HG03469 (cell line): Measurements from ENCODE around the gene PPARG.
"Not testable (repeated sequence)": the region's sequence is repeated elsewhere in the genome, so short reads cannot be mapped to it uniquely, and the experiment has no call there.

ENCODE experiments used
- ATAC-seq: cut with Tn5 transposase; IDR thresholded peaks from one replicate; pipeline ENCODE4 v1.9.1; 2021; ENCODE audit warnings: mild to moderate bottlenecking, moderate library complexity, moderate number of reproducible peaks; ENCODE audit not compliant: unreplicated experiment

The PPARG gene

GRCh38 chr3:12278566-12278965, 10.3 kb upstream of the PPARG start:
- ATAC-seq = no peak

- ATAC-seq = no peak
Measured at GRCh38 chr3:12279591-12280326, 9.1 kb upstream of the PPARG start.

DNA sequence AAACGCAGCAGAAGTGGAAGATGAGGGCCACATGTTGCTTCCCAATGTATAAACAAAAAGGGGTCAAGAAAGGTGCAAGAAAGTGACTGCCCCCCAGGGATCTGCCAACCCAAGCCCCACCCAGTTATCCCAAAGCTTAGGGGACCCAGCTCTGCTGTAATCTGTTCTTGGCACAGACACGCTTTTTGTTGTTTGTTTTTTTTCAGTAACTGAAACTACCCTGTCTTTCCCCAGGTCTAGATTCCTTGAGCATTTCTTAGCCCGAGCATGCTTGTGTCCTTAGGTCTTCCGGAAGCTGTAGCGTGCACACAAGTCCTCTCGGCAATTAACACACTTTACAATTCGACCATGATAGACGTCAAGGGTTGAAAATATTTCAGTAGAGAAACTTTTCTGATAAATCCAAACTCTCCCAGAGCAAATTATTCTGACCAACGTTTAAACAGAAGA, 8.5 kb upstream of the PPARG start:
- no peak for ATAC-seq

DNA sequence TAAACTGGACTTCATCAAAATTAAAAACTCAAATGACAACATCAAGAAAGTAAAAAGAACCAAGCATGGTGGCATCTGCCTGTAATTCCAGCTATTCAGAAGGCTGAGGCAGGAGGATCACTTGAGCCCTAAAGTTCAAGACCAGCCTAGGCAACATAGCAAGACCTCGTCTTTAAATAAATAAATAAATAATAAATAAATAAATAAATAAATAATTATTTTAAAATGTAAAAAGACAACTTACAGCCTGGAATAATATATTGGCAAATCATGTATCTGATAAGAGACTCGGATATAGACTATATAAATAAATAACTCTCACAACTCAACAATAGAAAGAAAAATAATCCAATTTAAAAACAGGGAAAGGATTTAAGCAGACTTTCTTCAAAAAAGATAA, 4.3 kb upstream of the PPARG start:
- no peak for ATAC-seq

- ATAC-seq = no peak
Measured at GRCh38 chr3:12285003-12285555, 3.8 kb upstream of the PPARG start.

- not testable (repeated sequence) for ATAC-seq
Measured at GRCh38 chr3:12285779-12286178, 3.1 kb upstream of the PPARG start.

GRCh38 chr3:12286504-12286903, 2.4 kb upstream of the PPARG start:
- ATAC-seq = no peak

GRCh38 chr3:12286927-12287726, 1.7 kb upstream of the PPARG start:
- no peak for ATAC-seq

DNA sequence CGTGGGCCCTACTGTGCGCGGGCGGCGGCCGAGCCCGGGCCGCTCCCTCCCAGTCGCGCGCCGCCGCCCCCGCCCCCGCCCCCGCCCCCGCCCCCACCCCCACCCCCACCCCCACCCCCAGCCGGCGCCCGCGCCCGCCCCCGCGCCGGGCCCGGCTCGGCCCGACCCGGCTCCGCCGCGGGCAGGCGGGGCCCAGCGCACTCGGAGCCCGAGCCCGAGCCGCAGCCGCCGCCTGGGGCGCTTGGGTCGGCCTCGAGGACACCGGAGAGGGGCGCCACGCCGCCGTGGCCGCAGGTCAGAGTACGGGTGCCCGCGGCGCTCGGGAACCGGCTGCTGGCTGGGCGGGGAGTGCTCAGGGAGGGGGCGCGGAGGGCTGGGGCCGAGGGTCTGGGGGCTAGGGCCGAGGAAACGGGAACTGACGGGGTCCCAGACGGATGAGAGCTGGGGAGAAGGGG, 1.1 kb upstream of the PPARG start:
- ATAC-seq = no peak

GRCh38 chr3:12289524-12289923, 654 bp downstream of the PPARG start:
- no peak for ATAC-seq

DNA sequence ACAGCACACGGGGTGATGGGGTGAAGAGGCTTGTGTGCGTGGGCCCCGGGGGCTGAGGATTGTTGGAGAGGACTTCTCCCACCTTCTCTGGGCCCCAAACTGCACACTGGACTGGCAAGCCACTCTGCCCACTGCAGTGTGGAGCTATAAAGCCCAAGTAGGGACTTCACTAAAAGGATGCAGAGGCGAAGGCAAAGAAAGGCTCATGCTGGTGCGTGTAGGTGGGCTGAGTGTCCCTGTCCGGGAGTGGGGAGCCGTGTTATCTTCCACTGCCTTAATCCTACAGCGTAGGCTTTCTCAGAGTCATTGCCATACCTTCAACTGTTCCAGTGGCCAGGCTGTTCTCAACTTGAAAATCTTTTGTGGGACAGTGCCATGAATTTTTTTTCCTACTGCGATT, 3.9 kb downstream of the PPARG start:
- no peak for ATAC-seq

GRCh38 chr3:12294885-12295580, 6.2 kb downstream of the PPARG start:
- ATAC-seq = no peak

DNA sequence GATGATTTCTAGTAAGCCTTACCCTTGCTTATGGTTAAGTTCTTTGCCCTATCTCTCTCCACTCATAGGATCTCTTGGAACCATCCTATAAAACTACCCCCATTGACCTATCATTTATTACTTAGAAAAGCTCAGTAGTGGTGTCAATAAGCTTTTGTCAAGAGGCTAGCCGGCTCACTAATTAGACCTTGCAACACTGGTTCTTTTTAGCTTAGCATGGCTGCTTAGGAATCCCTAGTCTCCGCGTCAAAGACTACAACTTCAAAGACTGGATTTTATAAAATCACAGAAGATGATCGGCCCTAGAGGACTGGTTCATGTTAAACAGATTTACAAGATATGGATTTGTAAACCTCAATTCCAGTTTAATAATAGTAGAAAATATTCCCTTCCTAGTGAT, 7.6 kb downstream of the PPARG start:
- ATAC-seq = no peak

DNA sequence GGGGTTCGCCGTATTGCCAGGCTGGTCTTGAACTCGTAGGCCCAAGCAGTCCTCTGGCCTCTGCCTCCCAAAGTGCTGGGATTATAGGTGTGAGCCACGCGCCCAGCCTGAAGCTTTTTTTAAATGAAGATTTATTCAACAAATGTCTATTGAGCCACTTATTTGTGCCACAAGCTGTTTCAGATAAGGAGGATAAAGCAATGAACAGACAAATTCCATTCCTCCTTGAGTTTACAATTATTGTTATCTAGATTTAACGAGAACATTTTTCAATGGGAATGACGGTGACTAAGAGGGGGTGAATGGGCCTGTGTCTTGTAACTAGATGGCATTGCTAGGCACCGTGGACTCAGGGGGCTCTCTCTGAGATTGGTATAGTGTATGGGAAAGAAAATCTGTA, 10.2 kb downstream of the PPARG start:
- no peak for ATAC-seq

GRCh38 chr3:12300137-12300536, 11.3 kb downstream of the PPARG start:
- ATAC-seq = no peak

DNA sequence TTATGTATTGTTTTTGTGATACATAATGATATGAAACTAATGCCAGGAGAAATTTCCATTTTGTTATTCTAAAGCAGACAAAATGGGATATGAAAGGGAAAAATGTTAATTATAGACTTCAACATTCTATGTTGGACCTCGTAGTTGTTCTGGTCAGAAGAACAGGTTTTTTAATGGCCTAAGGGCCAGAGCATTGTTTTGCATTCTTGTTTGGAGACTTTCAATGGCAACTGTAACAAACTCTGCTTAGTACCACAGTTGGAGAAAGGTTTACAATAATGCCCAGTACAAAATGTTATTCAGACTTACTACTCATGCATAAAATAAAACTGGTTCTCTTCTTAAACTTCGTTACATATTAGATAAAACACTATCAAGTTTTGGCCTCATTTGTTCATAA, 12.2 kb downstream of the PPARG start:
- no peak for ATAC-seq

DNA sequence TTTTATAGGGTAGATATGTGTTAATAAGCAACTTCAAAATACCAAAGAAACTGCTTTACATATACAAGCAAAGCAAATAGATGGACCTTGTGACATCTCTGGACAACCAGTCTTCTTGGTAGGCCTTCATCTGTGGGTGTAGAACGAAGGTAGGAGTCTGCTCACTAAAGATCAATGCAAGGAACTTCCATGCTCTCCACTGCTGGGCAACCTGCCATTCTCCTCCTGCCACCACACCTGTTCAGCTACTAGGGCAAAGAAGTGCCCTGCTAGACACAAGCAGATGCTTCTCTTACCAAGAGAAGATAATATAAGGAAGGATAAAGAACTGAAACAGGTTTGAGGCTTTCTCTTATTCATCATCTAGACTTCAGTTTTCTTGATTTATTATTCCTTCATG, 12.6 kb downstream of the PPARG start:
- no peak for ATAC-seq

GRCh38 chr3:12302564-12302963, 13.7 kb downstream of the PPARG start:
- no peak for ATAC-seq

DNA sequence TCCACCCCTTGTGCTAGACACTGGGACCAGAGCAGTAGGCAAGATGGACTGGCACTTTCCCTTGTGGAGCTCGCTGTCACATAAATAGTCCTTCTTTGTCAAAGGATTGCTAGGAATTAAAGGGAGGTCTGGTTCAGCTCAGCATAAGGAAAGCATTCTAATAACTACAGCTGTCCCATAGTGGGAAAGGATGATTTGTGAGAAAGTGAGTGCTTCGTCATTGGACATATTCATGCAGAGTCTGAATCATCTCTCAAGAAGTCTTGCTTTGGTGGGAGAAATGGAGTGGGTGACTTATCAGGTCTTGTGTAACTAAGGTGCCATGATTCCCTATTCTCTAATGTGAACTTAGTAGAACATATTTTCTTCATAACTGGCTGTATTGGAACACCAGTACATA, 14.7 kb downstream of the PPARG start:
- ATAC-seq = no peak

GRCh38 chr3:12303993-12304392, 15.1 kb downstream of the PPARG start:
- no peak for ATAC-seq

DNA sequence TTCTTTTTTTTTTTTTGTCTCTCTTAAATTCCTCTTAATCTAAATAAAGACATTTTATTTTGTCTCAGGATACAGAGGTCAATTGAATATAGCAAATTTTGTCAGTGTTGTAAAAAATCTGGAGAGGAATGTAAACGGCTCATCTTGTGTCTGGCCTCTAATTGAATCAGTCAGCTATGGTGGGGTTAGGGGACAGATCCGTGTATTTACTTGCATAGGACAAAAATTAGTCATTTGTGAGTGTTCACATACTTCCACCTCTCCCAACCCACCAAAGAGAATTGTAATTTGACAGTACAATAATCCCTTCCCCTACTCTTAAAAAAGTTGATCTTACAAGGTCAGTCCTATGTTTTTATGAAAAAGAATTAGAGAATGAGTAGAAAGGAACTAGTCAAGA, 18.3 kb downstream of the PPARG start:
- no peak for ATAC-seq
